Activated CD4-positive, CD25-positive, alpha-beta regulatory T cell treated with anti-CD3 and anti-CD28 coated beads, Interleukin-2, amount 50 U/mL, for 16 hours (primary cell): ENCODE results near the gene NHLRC4.

ENCODE experiments used
- DNase-seq: peaks from one replicate; pipeline ENCODE4 v3.0.0-alpha.2; 2020; ENCODE audit warnings: low read depth, low spot score

NHLRC4 gene

GRCh38 chr16:582614-583331 is 16.0 kb downstream of the NHLRC4 start:
- no peak for DNase-seq

GRCh38 chr16:583470-583814 is 16.6 kb downstream of the NHLRC4 start:
- DNase-seq, result no peak

- DNase-seq, result no peak
These were observed 17.2 kb downstream of the NHLRC4 start for GRCh38 chr16:583815-584591.

GRCh38 chr16:585351-585750 is 18.5 kb downstream of the NHLRC4 start:
- no peak for DNase-seq

GRCh38 chr16:586047-586644 is 19.3 kb downstream of the NHLRC4 start:
- no peak for DNase-seq

GRCh38 chr16:586645-587590 is 20.1 kb downstream of the NHLRC4 start:
- DNase-seq, result no peak

GRCh38 chr16:588639-588888 is 21.8 kb downstream of the NHLRC4 start:
- DNase-seq, result peak; percentile 34

GRCh38 chr16:588889-589657 is 22.3 kb downstream of the NHLRC4 start:
- DNase-seq, result peak; percentile 96

- peak; percentile 97 for DNase-seq
These were observed 22.9 kb downstream of the NHLRC4 start, which contains the start of gene RAB40C for GRCh38 chr16:589658-590187. TSS of gene RAB40C (plus strand) at chr16:590066. CDS start at chr16:590292, 226 bp downstream.

- no peak for DNase-seq
These were observed 23.5 kb downstream of the NHLRC4 start for GRCh38 chr16:590188-590814.

- DNase-seq, result no peak
These were observed 24.0 kb downstream of the NHLRC4 start for GRCh38 chr16:590815-591200.

- no peak for DNase-seq
These were observed 24.4 kb downstream of the NHLRC4 start for GRCh38 chr16:591231-591630.

- DNase-seq, result no peak
These were observed 25.2 kb downstream of the NHLRC4 start for GRCh38 chr16:591892-592517.

- DNase-seq, result no peak
These were observed 25.9 kb downstream of the NHLRC4 start for GRCh38 chr16:592518-593306.

- DNase-seq, result no peak
These were observed 26.6 kb downstream of the NHLRC4 start for GRCh38 chr16:593406-593805.

- DNase-seq, result no peak
These were observed 27.0 kb downstream of the NHLRC4 start for GRCh38 chr16:593807-594206.

- DNase-seq, result no peak
These were observed 28.3 kb downstream of the NHLRC4 start for GRCh38 chr16:595094-595528.

- no peak for DNase-seq
These were observed 29.3 kb downstream of the NHLRC4 start for GRCh38 chr16:595942-596735.
